Neural crest cell (in vitro differentiated cells): Measurements from ENCODE around the gene RBBP8NL. TPM values are rescaled to one million over a fixed set of nuclear protein-coding genes. Genes with fewer than 3 reads are reported as not detected.

Source experiments
- DNase-seq: peaks from one replicate; pipeline ENCODE4 v3.0.0; 2021; ENCODE audit warnings: low read depth, mixed read lengths, low spot score
- H3K27ac Mint-ChIP-seq: one replicate; pipeline ENCODE4 v1.8.0; 2021; ENCODE audit warnings: mild to moderate bottlenecking, mixed read lengths; ENCODE audit not compliant: unreplicated experiment
- H3K27me3 Mint-ChIP-seq: 2 replicates; pipeline ENCODE4 v1.8.0; 2021; ENCODE audit warnings: low read depth, mild to moderate bottlenecking, mixed read lengths
- H3K36me3 Mint-ChIP-seq: 2 replicates; pipeline ENCODE4 v1.8.0; 2021; ENCODE audit warnings: low read depth, mild to moderate bottlenecking, mixed read lengths
- H3K4me1 Mint-ChIP-seq: 2 replicates; pipeline ENCODE4 v1.8.0; 2021; ENCODE audit warnings: mixed read lengths
- H3K4me3 Mint-ChIP-seq: one replicate; pipeline ENCODE4 v1.8.0; 2021; ENCODE audit warnings: mild to moderate bottlenecking, mixed read lengths
- H3K9me3 Mint-ChIP-seq: 2 replicates; pipeline ENCODE4 v1.8.0; 2021; ENCODE audit warnings: mixed read lengths
- CTCF ChIP-seq: fragments of 200-600 bp; sonication (generic); conservative IDR thresholded peaks from 2 replicates; pipeline ENCODE4 v1.5.0; 2021; ENCODE audit warnings: antibody characterized with exemption, mild to moderate bottlenecking
- total RNA-seq: library from RNA; stranded (reverse); gene quantifications from 2 replicates; pipeline ENCODE4 v1.2.1, GENCODE V29; 2021

Gene RBBP8NL
- total RNA-seq, 1 donor from 2014 or later = not detected

- Mint-ChIP-seq H3K9me3 (no peaks in the 10 kb centered on the region), H3K4me3 (no peak overlapping the region), H3K27me3 (peaks cover 44% of the 10 kb centered on the region), H3K27ac (peak overlapping the region; percentile 17), H3K4me1 (peaks cover 11% of the 10 kb centered on the region), H3K36me3 (no peaks in the 10 kb centered on the region)
- DNase-seq = no peak
- no peak for TF ChIP-seq CTCF
Measured at GRCh38 chr20:62470459-62470858, 43.1 kb upstream of the RBBP8NL start.

GRCh38 chr20:62470001-62470400, 42.7 kb upstream of the RBBP8NL start:
- H3K9me3 Mint-ChIP-seq = no peaks in the 10 kb centered on the region
- peaks cover 11% of the 10 kb centered on the region for H3K4me1 Mint-ChIP-seq
- DNase-seq = no peak
- no peak overlapping the region for H3K27ac Mint-ChIP-seq
- no peaks in the 10 kb centered on the region for H3K36me3 Mint-ChIP-seq
- H3K4me3 Mint-ChIP-seq = no peak overlapping the region
- no peak for TF ChIP-seq CTCF
- peaks cover 41% of the 10 kb centered on the region for H3K27me3 Mint-ChIP-seq

- no peaks in the 10 kb centered on the region for H3K36me3 Mint-ChIP-seq
- no peak for TF ChIP-seq CTCF
- no peaks in the 10 kb centered on the region for H3K9me3 Mint-ChIP-seq
- peaks cover 11% of the 10 kb centered on the region for H3K4me1 Mint-ChIP-seq
- DNase-seq = no peak
- H3K27ac Mint-ChIP-seq = no peak overlapping the region
- H3K27me3 Mint-ChIP-seq = peaks cover 37% of the 10 kb centered on the region
- no peak overlapping the region for H3K4me3 Mint-ChIP-seq
Measured at GRCh38 chr20:62469352-62469751, 42.0 kb upstream of the RBBP8NL start.

- peaks cover 11% of the 10 kb centered on the region for H3K4me1 Mint-ChIP-seq
- peaks cover 17% of the 10 kb centered on the region for H3K27me3 Mint-ChIP-seq
- H3K27ac Mint-ChIP-seq = peak overlapping the region; percentile 19
Measured at GRCh38 chr20:62466806-62467537, 39.6 kb upstream of the RBBP8NL start.

DNA sequence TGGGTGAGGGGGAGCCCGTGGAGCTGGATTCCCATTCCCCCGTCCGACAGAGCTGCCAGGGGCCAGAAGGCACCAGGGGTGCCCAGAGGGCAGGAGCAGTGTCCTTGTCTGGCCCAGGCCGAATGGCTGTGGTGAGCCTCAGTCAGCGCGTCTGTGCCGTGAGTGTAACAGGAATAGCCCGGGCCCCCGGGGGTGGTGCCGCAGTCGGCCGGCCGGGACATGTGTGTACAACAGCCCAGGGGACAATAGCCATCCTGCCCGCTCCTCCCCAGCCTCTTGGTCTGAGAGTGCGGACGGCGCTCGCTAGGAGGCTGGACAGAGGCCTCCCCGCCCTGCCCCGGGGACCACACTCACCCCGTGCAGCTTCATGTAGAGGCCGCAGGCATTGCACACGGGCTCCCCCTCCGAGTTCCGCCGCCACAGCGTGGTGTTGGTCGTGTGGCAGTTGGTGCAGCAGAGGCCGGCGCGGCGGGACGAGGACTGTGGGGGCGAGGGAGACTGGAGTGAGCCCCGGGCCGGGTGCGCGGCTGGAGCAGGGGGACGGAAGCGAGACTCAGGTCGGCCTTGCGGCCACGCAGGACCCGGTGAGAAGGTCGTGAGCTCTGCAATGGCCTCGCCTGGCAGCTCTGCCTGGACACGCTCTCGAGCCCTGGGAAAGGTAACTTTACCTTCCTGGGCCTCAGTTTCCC, 38.9 kb upstream of the RBBP8NL start:
- Mint-ChIP-seq H3K27ac (peak overlapping the region; percentile 19), H3K4me1 (peaks cover 11% of the 10 kb centered on the region), H3K4me3 (no peak overlapping the region), H3K36me3 (no peaks in the 10 kb centered on the region), H3K9me3 (no peaks in the 10 kb centered on the region), H3K27me3 (peaks cover 15% of the 10 kb centered on the region)
- no peak for DNase-seq
- TF ChIP-seq CTCF = no peak

More at GRCh38 chr20:62466806-62467537, 39.6 kb upstream of the RBBP8NL start:
- Mint-ChIP-seq H3K4me3 (no peak overlapping the region), H3K9me3 (no peaks in the 10 kb centered on the region), H3K36me3 (no peaks in the 10 kb centered on the region)
- TF ChIP-seq CTCF = no peak
- no peak for DNase-seq
